Kidney (tissue), 14 donors: ENCODE results near the gene KIF23. TPM values are rescaled to one million over a fixed set of nuclear protein-coding genes. Genes with fewer than 3 reads are reported as not detected.

Experiments
- DNase-seq, 5 donors: peaks; one replicate each; pipeline ENCODE4 v3.0.0-alpha.2; 2013 to 2020
- FAIRE-seq: peaks from 2 replicates; lab custom pipeline; 2012; peaks lifted over from hg19 to GRCh38; lab: Jason Lieb, UNC
- H3K27ac ChIP-seq, 2 donors: one replicate each; pipeline ENCODE4 v1.7.0; 2013; ENCODE audit warnings: low read depth in 2 of 2, low read length in 2 of 2, inconsistent platforms in 1 of 2
- H3K27me3 ChIP-seq: one replicate; pipeline ENCODE4 v1.7.1; 2013; ENCODE audit warnings: low read length, inconsistent platforms; ENCODE audit not compliant: control insufficient read depth, insufficient read depth
- H3K36me3 ChIP-seq, 3 donors: one replicate each; pipeline versions ENCODE4 v1.7.0 to v1.7.1; 2013; ENCODE audit warnings: low read length in 3 of 3, control low read depth in 1 of 3, inconsistent platforms in 1 of 3; ENCODE audit not compliant: insufficient read depth in 3 of 3, control insufficient read depth in 2 of 3
- H3K4me1 ChIP-seq, 3 donors: one replicate each; pipeline versions ENCODE4 v1.7.0 to v1.7.1; 2013; ENCODE audit warnings: low read length in 3 of 3, inconsistent platforms in 1 of 3, low read depth in 1 of 3; ENCODE audit not compliant: control insufficient read depth in 2 of 3, insufficient read depth in 2 of 3
- H3K4me3 ChIP-seq, 3 donors: one replicate each; pipeline versions ENCODE4 v1.7.0 to v1.8.1; 2013; ENCODE audit warnings: low read length in 3 of 3, control low read depth in 1 of 3, inconsistent platforms in 1 of 3
- H3K9ac ChIP-seq, 3 donors: one replicate each; pipeline versions ENCODE4 v1.7.0 to v1.7.1; 2013; ENCODE audit warnings: low read length in 3 of 3, control low read depth in 1 of 3, inconsistent platforms in 1 of 3
- H3K9me3 ChIP-seq, 3 donors: one replicate each; pipeline versions ENCODE4 v1.7.0 to v1.7.1; 2013; ENCODE audit warnings: low read length in 3 of 3, control low read depth in 1 of 3, inconsistent platforms in 1 of 3; ENCODE audit not compliant: control insufficient read depth in 2 of 3, insufficient read depth in 1 of 3
- intact Hi-C: fragments of 100-400 bp; cut with DNase I; formaldehyde crosslinking; loops from one replicate; pipeline ENCODE4 v1.11.1; 2022
- polyA plus RNA-seq: library from polyadenylated mRNA; stranded (reverse); fragments of 350-450 nt; fragmentation: Illumina TruSeq; extraction: RNeasy Lipid Tissue Mini Kit (QIAGEN cat#74804); gene quantifications from one replicate; pipeline ENCODE4 v1.2.3, GENCODE V29; 2014; ENCODE audit warnings: low read depth, low replicate concordance; ENCODE audit not compliant: insufficient read depth
- total RNA-seq: library from RNA; stranded (reverse); fragmentation: NEBNext Ultra II Directional; extraction: Animal tissue kit (Norgen Biotek cat#: 25700); gene quantifications from one replicate; pipeline ENCODE4 v1.2.1, GENCODE V29; 2021
- TF ChIP-seq, protein P1 (sequence below): IDR thresholded peaks from 3 replicates; pipeline ENCODE4 v1.5.1; 2012; ENCODE audit warnings: mild to moderate bottlenecking, moderate library complexity, borderline replicate concordance; ENCODE audit not compliant: insufficient read depth; ENCODE audit errors: extremely low read depth
- donor health status: control.
- donor health status: control.
- donor health status: control.
- donor health status: control.
- donor health status: control.
- donor health status: DM: yes; HTN: yes; CAD: no.
- donor health status: Normal renal cell carcinoma (clear cell type).

Gene KIF23
- total and polyA plus RNA-seq, 2 donors from 2014 or later = 2.5 to 3.6 TPM

- Histone ChIP-seq H3K4me3 (peak within 1 kb of the TSS; percentile 81 to 95 (median 87)), H3K27ac (peak within 1 kb of the TSS; percentile 89 to 93), H3K9ac (peak within 1 kb of the TSS; percentile 70 to 96 (median 77)), H3K27me3 (no peaks in the 10 kb centered on the region), H3K4me1 (peaks cover 0 to 12% (median 3%) of the 10 kb centered on the region in 3 donors), H3K36me3 (peaks cover 0 to 18% (median 14%) of the 10 kb centered on the region in 3 donors), H3K9me3 (no peaks in the 10 kb centered on the region)
- FAIRE-seq (peak; percentile 38), DNase-seq (peak; percentile 96 to 99 (median 99))
- TF ChIP-seq, protein P1, sequence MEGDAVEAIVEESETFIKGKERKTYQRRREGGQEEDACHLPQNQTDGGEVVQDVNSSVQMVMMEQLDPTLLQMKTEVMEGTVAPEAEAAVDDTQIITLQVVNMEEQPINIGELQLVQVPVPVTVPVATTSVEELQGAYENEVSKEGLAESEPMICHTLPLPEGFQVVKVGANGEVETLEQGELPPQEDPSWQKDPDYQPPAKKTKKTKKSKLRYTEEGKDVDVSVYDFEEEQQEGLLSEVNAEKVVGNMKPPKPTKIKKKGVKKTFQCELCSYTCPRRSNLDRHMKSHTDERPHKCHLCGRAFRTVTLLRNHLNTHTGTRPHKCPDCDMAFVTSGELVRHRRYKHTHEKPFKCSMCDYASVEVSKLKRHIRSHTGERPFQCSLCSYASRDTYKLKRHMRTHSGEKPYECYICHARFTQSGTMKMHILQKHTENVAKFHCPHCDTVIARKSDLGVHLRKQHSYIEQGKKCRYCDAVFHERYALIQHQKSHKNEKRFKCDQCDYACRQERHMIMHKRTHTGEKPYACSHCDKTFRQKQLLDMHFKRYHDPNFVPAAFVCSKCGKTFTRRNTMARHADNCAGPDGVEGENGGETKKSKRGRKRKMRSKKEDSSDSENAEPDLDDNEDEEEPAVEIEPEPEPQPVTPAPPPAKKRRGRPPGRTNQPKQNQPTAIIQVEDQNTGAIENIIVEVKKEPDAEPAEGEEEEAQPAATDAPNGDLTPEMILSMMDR = no peak
- intact Hi-C loops = no loop called here
These were observed 38.8 kb downstream of the KIF23 start, which contains the start of gene RPLP1 for GRCh38 chr15:69452692-69453521. TSS of gene RPLP1 (plus strand) at chr15:69452818. CDS start at chr15:69452949, 131 bp downstream.

GRCh38 chr15:69454953-69455352, 40.8 kb downstream of the KIF23 start:
- peaks cover 0 to 12% (median 3%) of the 10 kb centered on the region in 3 donors for H3K4me1 ChIP-seq
- no peak overlapping the region for H3K27ac ChIP-seq
- DNase-seq = no peak
- no peaks in the 10 kb centered on the region for H3K27me3 ChIP-seq
- FAIRE-seq = no peak
- H3K9me3 ChIP-seq = no peaks in the 10 kb centered on the region
- TF ChIP-seq, protein P1 = no peak
- H3K4me3 ChIP-seq = peak overlapping the region in 1 of 3 donors; percentile 95
- peaks cover 0 to 18% (median 14%) of the 10 kb centered on the region in 3 donors for H3K36me3 ChIP-seq
- H3K9ac ChIP-seq = no peak overlapping the region
- intact Hi-C loops = no loop called here

- H3K9ac ChIP-seq = no peak overlapping the region
- no peak for FAIRE-seq
- H3K27ac ChIP-seq = no peak overlapping the region
- intact Hi-C loops = no loop called here
- DNase-seq = no peak
- H3K27me3 ChIP-seq = no peaks in the 10 kb centered on the region
- H3K4me3 ChIP-seq = no peak overlapping the region
- H3K9me3 ChIP-seq = no peaks in the 10 kb centered on the region
- peaks cover 0 to 18% (median 14%) of the 10 kb centered on the region in 3 donors for H3K36me3 ChIP-seq
- TF ChIP-seq, protein P1 = no peak
- H3K4me1 ChIP-seq = peaks cover 0 to 12% (median 12%) of the 10 kb centered on the region in 3 donors
These were observed 42.3 kb downstream of the KIF23 start for GRCh38 chr15:69456208-69457166.
